Head of caudate nucleus (tissue), 42 donors: Measurements from ENCODE around the gene AFG1L.
"Not testable (repeated sequence)": the region's sequence is repeated elsewhere in the genome, so short reads cannot be mapped to it uniquely, and the experiment has no call there.

Experiments
- DNase-seq, 42 donors: peaks; one replicate each; pipeline versions ENCODE4 v3.0.0 to v3.0.0-alpha.2; 2020 to 2021; ENCODE audit warnings: mixed read lengths in 7 of 42
- intact Hi-C: fragments of 100-400 bp; cut with DNase I; formaldehyde crosslinking; loops from one replicate; pipeline ENCODE4 v1.15.0; 2022

Gene AFG1L

DNA sequence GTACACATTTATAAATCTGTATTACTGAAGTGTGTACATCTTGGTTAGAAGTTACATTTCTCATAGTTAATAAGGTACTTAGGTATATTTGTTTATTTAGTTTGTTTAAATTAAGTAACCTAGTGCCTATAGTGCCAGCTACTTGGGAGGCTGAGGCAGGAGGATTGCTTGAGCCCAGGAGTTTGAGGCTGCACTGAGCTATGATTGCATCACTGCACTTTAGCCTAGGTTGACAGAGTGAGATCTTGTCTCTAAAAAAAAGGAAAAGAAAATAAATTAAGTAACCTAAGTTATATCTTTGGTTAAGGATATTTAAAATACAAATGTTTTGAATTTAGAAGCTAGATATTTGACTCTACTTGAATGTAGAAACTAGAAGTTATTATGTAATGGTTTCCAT, 9.5 kb upstream of the AFG1L start:
- DNase-seq: no peak
- intact Hi-C loops: no loop called here

DNA sequence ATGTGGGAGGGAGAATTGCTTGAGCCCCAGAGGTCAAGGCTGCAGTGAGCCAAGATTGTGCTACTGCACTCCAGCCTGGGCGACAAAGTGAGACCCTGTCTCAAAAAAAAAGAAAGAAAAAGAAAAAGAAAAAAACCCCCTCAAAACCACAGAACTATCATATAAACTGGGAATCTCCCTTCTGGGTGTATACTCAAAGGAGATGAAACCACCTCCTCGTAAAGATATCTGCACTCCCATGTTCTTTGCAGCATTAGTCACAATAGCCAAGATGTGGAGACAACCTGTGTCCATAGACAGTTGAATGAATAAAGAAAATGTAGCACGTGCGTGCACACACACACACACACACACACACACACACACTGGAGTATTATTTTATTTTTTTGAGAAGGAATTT, 8.5 kb upstream of the AFG1L start:
- intact Hi-C loops: no loop called here
- no peak for DNase-seq

DNA sequence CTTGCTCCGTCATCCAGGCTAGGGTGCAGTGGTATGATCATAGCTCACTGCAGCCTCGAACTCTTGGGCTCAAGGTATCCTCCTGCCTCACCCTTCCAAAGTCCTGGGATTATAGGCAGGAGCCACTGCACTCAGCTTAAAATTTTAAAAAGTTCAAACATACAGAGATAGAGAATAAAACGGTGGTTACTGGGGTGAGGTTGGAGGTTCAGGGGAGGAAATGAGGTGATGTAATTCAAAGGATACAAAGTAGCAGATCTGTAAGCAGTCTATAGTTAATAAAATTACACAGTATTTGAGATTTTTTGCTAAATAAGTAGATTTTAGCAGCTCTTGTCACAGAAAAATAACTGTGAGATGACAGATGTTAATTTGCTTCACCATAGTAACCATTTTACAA, 7.5 kb upstream of the AFG1L start:
- DNase-seq: no peak
- intact Hi-C loops: no loop called here

DNA sequence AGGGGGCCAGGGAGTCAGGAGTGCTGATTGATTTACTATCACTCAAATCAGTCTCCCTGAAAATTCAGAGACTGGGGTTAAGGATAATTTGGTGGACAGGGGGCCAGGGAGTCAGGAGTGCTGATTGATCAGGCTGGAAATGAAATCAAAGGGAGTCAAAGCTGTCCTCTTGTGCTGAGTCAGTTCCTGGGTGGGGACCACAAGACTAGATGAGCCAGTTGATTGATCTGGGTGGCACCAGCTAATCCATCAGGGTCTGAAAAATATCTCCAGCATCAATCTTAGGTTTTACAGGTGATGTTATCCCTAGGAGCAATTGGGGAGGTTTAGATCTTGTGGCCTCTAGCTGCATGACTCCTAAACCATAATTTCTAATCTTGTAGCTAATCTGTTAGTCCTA, 6.1 kb upstream of the AFG1L start:
- DNase-seq: no peak
- intact Hi-C loops: no loop called here

DNA sequence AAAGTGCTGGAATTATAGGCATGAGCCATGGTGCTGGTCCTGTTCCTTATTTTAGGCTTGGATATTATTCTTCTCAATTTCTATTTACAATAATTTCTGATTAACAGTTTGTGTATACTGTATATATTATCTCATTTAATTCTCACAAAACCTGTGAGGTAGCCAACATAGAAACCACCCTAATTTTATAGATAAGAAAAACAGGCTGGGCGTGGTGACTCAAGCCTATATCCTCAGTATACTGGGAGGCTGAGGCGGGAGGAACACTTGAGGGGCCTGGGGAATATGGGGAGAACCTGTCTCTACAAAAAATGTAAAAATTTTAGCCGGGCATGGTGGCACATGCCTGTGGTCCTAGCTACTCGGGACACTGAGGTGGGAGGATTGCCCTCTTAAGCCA, 3.8 kb upstream of the AFG1L start:
- intact Hi-C loops: no loop called here

DNA sequence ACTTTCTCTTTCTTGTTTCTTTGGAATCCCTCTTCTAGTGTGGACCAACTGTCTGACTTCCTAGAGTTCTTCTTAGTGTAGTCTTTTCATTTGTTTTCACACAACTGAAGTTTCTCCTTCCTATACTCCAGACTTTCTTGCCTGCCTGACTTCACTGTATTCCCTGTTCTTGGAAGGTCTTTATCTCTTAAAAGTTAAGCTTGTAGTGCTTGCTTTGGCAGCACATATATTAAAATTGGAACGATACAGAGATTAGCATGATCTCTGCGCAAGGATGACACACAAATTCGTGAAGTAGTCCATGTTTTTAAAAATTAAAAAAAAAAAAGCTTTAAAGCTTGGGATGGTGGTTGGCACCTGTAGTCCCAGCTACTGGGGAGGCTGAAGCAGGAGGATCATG, 2.3 kb upstream of the AFG1L start:
- intact Hi-C loops: not testable (repeated sequence)

More for the DNA sequence above, 3.8 kb upstream of the AFG1L start:
- no peak for DNase-seq

DNA sequence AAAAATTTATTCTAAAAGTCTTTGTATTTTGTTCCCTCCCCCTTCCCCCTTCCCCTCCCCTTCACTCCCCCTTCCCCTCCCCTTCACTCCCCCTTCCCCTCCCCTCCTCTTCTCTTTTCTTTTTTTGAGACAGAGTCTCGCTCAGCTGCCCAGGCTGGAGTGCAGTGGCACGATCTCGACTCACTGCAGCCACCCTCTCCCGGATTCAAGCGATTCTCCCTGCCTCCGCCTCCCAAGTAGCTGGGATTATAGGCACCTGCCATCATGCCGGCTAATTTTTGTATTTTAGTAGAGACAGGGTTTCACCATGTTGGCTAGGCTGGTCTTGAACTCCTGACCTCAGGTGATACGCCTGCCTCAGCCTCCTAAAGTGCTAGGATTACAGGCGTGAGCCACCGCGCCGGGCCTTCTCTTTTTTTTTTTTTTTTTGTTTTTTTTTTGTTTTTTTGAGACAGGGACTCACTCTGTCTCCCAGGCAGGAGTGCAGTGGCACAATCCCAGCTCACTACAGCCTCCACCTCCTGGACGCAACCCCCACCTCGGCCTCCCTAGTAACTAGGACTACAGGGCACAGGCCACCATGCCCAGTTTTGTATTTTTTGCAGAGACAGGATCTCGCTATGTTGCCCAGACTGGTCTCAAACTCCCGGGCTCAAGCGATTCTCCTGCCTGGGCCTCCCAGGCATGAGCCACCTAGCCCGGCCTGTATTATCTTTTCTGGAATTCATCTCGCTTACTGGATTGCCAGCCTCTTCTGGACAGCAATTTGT, 1.1 kb upstream of the AFG1L start:
- DNase-seq: peak in 9 of 42 donors; percentile 2 to 43 (median 13)
- intact Hi-C loops: loop anchor here (2.0 kb wide), 1 partner anchor 33 kb away; the partner anchor contains the start of gene SNX3

More for the DNA sequence above, 2.3 kb upstream of the AFG1L start:
- not testable (repeated sequence) for DNase-seq

DNA sequence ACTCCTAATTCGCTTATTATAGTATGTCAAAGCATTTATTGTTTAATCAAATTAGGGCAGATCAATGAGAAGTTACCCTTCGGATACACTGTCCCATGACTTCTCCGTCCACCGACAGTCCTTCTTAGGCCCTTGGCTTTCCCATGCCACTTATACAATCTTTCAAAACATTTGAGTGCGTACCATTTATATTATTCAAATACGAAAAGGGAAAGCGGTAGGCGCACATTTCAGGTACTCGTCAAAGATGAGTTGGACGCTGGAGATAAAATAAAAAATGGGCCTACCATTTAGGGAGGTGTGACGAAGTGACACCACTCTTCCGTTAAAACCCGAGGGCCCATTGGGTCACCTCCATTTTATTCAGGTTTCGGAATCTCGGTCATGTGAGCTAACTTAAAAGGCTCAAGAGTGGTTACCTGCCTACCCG, 542 bp upstream of the AFG1L start:
- no peak for DNase-seq
- intact Hi-C loops: loop anchor here (2.0 kb wide), 1 partner anchor 34 kb away; the partner anchor contains the start of gene SNX3

DNA sequence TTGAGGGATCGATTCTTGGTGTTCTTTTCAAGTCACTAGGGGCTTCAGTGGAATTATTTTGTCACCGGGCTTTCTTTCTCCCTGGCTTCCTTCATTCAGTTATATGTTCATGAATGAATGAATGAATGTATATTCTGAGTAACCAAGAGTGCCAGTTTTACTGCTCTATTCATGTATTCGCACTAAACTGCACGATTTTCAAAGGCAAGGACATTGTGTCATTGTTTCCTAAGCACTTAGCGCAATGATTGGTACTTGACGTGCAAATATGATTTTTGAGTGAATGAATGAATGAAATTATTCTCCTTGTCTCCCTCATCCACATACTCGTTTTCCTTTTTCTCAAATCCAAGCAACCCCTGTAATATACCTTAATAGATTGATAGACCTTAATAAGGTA, 822 bp downstream of the AFG1L start:
- intact Hi-C loops: loop anchor here (2.0 kb wide), 1 partner anchor 35 kb away; the partner anchor contains the start of gene SNX3

DNA sequence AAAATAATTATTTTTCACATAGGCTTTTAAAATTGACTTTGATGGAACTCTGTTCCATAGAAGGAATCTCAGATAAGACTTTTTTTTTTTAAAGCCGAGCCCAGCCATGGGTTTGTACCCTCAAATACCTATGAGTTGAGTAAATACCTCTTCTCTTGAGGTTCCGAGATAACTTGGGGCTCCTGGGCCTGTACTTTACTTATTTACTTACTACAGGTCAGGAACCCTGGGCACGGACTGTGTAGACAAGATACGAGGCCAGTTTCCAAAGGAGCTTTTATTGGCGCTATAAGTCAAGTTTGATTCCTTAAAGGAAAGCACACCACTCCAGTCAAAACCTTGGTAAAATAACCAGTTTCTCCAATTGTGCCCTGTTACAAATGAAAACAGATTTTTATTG, 7.5 kb downstream of the AFG1L start:
- intact Hi-C loops: no loop called here
- no peak for DNase-seq

More for the DNA sequence above, 822 bp downstream of the AFG1L start:
- no peak for DNase-seq

DNA sequence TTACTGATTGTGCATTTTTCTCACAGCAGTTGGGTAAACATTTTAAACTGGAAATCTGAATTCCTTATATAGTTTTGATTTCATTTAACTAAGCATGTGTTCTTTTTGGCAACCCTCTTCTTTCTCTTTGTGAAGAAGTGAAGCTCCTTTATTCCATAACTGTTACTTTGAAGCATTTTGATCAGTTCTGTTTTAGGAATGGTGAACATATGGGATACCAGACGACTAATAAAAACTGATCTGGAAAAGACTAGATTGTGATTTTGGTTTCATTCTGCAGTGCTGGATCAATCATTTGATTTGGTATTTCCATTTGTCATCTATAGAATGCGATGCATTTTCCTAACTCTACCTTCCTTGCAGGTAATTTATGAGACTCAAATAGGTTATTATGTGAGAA, 9.8 kb downstream of the AFG1L start:
- DNase-seq: no peak
- intact Hi-C loops: no loop called here

DNA sequence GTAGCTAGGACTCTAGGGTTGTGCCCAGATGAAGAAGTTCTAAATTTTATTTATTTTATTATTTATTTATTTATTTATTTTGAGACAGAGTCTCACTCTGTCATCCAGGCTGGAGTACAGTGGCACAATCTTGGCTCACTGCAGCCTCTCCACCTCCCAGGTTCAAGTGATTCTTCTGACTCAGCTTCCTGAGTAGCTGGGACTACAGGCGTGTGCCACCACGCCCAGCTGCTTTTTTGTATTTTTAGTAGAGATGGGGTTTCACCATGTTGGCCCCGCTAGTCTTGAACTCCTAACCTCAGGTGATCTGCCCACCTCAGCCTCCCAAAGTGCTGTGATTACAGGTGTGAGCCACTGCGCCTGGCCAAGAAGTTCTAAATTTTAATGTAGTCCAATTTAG, 13.8 kb downstream of the AFG1L start:
- intact Hi-C loops, DNase-seq: not testable (repeated sequence)

DNA sequence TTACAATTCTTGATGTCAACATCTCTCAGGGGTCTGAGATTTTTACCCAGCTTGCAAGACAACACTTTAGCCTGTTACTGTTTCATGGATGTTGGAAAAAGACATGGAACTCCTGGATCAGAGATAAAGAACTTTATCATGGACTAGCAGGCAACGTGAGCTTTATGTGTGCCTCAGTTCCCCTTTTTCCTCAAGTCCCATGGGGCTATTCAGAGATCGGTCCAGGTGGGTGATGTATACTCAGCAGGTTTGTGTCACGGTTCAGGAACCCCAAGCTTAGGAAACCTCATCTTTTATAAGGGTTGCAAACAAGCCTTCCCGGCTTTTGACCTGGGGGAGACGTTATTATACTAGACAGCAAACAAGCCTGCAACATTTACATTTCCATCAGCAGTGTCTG, 15.0 kb downstream of the AFG1L start:
- intact Hi-C loops: no loop called here
- no peak for DNase-seq

DNA sequence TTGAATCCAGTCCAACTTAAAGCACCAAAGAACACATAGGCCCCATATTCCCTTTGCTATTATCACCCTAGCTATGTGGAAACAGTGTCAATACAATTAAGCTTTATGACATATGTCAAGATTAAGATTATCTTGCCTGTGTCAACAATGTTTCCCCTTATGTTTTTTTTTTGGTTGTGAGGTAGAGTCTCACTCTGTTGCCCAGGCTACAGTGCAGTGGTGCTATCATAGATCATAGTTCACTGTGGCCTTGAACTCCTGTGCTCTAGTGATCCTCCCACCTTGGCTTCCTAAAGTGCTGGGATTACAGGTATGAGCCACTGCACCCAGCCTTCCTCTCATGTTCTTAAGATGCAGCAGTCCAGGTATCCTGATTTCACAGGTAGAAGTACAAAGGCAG, 17.8 kb downstream of the AFG1L start:
- no peak for DNase-seq
- intact Hi-C loops: no loop called here

DNA sequence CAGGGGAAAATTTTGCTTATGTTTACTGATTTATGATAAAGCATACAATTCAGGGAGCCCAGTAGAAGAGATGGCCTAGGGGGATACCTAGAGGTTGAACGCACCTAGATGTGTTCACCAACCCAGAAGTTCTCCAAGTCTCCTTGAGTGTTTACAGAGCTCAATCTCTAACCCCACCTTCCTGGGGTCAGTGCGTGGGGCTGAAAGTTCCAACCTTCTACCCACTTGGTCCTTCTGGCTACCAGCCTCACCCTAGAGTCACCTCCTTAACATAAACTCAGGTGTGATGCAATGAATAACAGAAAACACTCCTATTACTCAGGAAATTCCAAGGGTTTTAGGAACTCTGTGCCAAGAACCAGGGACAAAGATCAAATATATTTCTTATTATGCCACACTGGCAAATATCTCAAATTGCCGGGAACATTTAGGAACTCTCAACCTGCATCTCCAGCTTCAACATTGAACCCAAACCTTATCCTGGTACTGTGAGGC, 26.4 kb downstream of the AFG1L start:
- intact Hi-C loops: no loop called here
- DNase-seq: no peak

DNA sequence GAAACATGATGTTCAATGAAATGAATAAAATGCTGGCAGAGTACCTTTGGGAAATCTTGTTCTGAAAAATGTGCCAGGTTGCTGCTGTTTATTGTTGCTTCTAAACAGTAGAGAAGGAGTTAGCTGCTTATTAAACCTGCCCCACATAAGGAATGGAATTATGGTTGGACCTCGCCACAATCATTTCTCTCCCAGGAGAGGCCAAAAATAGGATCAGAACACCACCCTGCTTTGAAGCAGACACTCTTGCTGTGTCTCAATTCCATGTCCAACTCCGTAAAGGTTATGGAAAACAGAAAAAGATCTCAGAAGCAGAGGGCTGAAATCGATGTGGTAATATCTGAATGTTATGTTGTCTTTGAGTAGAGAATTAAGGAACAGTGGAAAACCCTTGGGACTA, 27.9 kb downstream of the AFG1L start:
- intact Hi-C loops: no loop called here
- no peak for DNase-seq

DNA sequence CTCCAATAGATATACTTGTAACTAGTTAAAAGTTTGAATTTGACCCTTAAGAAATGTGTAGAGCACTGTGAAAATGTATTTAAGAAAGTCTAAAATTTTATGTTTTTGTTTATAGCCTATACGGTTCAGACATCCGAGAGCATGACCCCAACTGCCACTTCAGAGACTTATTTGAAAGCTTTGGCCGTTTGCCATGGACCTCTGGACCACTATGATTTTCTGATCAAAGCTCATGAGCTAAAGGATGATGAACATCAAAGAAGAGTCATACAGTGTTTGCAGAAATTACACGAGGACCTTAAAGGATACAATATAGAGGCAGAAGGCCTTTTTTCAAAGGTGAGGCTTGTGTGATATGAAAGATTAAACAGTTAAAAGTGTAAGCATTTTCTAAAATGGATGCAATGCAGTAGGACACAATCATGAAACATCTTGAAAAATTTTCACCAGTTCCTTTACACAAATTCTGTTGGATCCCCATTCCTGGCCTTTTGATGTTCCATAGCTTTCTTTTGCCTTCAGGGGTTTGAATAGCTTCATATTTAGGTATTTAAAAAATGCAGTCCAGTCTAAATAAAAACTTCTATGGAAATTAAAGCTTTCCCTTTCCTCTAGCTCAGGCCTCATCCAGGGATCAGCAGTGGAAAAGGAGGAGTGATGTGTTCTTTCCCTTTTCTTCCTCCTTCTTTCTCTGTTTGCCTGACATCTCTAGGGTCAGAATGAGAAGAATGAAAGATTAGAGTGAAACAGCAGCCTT, 29.0 kb downstream of the AFG1L start:
- no peak for DNase-seq
- intact Hi-C loops: no loop called here

DNA sequence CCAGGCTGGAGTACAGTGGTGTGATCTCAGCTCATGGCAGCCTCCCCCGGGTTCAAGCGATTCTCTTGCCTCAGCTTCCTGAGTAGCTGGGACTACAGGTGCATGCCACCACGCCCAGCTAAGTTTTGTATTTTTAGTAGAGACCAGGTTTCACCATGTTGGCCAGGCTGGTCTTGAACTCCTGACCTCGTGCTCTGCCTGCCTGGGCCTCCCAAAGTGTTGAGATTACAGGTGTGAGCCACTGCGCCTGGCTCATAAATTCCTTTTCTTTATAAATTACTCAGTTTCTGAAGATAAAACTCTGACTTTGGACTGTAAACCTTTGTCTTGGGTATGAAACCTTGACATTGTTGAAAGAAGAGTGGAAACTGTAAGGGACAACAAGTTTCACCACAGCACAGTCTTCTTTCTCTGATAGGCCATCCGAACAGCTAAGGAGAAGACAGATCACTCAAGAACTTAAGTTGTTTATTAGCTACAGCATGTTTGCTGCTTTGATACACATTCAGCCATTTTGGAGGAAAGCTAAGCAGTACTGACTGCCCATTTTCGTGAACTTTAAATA, 35.4 kb downstream of the AFG1L start:
- DNase-seq: not testable (repeated sequence)

DNA sequence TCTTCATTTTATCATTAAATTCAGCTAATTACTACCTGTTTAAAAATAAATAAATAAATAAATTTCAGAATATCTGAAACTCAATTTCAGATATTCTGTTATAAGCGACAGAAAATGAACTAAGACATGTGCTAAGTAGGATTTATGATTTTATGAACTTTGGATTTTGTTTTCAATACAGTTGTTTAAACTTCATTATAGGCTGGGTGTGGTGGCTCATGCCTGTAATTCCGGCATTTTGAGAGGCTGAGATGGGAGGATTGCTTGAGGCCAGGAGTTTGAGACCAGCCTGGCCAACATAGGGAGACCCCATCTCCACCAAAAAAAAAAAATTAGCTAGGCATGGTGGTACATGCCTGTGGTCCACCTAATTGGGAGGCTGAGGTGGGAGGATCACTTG, 36.0 kb downstream of the AFG1L start:
- intact Hi-C loops: no loop called here
- DNase-seq: no peak

More for the DNA sequence above, 35.4 kb downstream of the AFG1L start:
- intact Hi-C loops: not testable (repeated sequence)

DNA sequence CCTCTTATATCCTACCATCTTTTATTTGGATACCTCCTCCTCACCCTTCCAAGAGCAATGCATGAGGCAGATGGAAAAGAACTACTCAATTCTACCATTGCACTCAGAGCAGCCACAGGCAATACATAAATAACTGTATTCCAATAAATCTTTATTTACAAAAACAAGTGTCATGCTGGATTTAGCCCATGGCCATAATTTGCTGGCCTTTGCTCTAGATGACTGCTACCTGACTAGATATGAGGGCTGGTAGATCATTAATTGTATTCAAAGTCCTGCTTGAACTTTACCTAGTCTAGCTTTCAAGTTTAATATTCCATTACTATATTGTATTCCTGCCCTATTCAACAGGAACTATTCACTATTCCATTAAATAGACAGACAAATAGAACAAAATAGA, 37.1 kb downstream of the AFG1L start:
- intact Hi-C loops: no loop called here
- DNase-seq: no peak
